Activated CD4-positive, alpha-beta T cell treated with anti-CD3 and anti-CD28 coated beads, Interleukin-2, amount 10 ng/mL, durations not matched to agents 7 days and 5 days (primary cell): Measurements from ENCODE around the gene LIMS1. TPM values are rescaled to one million over a fixed set of nuclear protein-coding genes. Genes with fewer than 3 reads are reported as not detected.
"Not testable (repeated sequence)": the region's sequence is repeated elsewhere in the genome, so short reads cannot be mapped to it uniquely, and the experiment has no call there.

Experiments used
- CTCF ChIA-PET: fragments of 350-600 bp; sonication (Branson Sonifier 250); formaldehyde crosslinking; loops from one replicate; lab custom pipeline; 2021; ENCODE audit warnings: antibody characterized with exemption; lab: Charles Lee
- POLR2A ChIA-PET: fragments of 350-600 bp; sonication (Branson Sonifier 250); formaldehyde crosslinking; loops from one replicate; lab custom pipeline; 2021; ENCODE audit warnings: antibody characterized with exemption; lab: Charles Lee
- DNase-seq: peaks from one replicate; pipeline ENCODE4 v3.0.0-alpha.2; 2020
- H3K27ac Mint-ChIP-seq: one replicate; pipeline ENCODE4 v1.8.0; 2021; ENCODE audit warnings: mild to moderate bottlenecking, moderate library complexity, mixed read lengths
- H3K27me3 Mint-ChIP-seq: one replicate; pipeline ENCODE4 v1.8.0; 2021; ENCODE audit warnings: mixed read lengths
- H3K36me3 Mint-ChIP-seq: one replicate; pipeline ENCODE4 v1.8.0; 2021; ENCODE audit warnings: low read depth, mixed read lengths
- H3K4me1 Mint-ChIP-seq: one replicate; pipeline ENCODE4 v1.8.0; 2021; ENCODE audit warnings: mixed read lengths
- H3K4me3 Mint-ChIP-seq: one replicate; pipeline ENCODE4 v1.8.0; 2021; ENCODE audit warnings: mild to moderate bottlenecking, moderate library complexity, mixed read lengths
- H3K9me3 Mint-ChIP-seq: one replicate; pipeline ENCODE4 v1.8.0; 2021; ENCODE audit warnings: mixed read lengths
- total RNA-seq, 2 experiments: library from RNA; stranded (reverse); gene quantifications; one replicate each; pipeline ENCODE4 v1.2.3, GENCODE V29; 2021

Gene LIMS1
- total RNA-seq, 2 experiments from 2014 or later, result 57.2 to 63.2 TPM

GRCh38 chr2:108651468-108651867, 117.2 kb downstream of the LIMS1 start:
- POLR2A ChIA-PET, H3K9me3 Mint-ChIP-seq, H3K36me3 Mint-ChIP-seq, H3K27me3 Mint-ChIP-seq, CTCF ChIA-PET, H3K4me3 Mint-ChIP-seq, DNase-seq: not testable (repeated sequence)
- Mint-ChIP-seq H3K27ac (peak overlapping the region; percentile 61), H3K4me1 (peaks cover 49% of the 10 kb centered on the region)

DNA sequence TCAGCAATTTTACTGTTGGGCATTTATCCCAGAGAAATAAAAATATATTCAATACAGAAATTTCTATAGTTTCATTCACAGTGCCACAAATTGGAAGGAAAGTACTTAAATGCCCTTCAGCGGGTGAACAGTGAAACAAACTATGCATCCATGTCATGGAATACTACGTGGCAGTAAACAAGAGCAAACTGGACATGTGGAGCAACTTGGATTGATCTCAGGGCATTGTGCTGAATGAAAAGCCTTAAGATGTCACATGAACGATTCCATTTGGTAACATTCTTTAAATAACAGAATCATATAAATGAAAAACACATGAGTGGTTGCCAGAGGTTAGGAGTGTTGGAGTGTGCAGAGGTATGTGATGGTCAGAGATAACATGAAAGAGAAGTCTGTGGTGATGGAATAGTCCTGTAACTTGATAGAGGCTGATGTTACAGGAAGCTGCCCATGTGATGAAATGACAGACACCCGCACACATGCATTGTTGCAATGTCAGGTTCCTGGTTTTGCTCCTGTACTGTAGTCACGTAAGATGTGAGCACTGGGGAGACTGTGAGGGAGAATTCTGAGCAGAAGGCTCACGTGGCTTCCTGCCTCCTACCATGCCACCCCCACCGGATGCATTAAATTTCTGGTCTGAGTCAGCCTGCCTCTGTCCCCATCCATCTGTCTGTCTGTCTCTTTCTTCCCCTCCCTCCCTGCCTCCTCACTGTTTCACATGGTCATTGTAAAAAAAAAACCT, 118.1 kb downstream of the LIMS1 start:
- peak overlapping the region; percentile 91 for H3K27ac Mint-ChIP-seq
- CTCF ChIA-PET, H3K27me3 Mint-ChIP-seq, H3K9me3 Mint-ChIP-seq, POLR2A ChIA-PET, H3K36me3 Mint-ChIP-seq: not testable (repeated sequence)
- peak; percentile 68 for DNase-seq
- H3K4me1 Mint-ChIP-seq, result peaks cover 49% of the 10 kb centered on the region
- H3K4me3 Mint-ChIP-seq, result peak overlapping the region; percentile 60

DNA sequence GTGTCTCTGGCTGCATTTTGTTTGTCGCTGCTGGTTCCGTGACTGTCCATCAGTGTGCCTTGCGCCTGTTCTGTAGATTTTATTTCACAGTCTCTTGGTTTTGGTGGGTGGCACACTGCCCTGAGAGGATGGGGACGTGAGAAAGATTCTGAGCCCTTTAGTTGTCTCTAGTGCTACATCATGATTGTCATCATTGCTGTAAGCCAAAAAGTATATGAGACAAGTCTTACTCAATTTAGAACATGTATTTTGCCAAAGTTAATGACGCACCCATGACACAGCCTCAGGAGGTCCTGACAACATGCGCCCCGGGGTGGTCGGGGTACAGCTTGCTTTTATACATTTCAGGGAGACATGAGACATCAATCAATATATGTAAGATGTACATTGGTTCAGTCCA, 119.2 kb downstream of the LIMS1 start:
- H3K27me3 Mint-ChIP-seq, DNase-seq, CTCF ChIA-PET, POLR2A ChIA-PET, H3K36me3 Mint-ChIP-seq, H3K27ac Mint-ChIP-seq, H3K9me3 Mint-ChIP-seq, H3K4me3 Mint-ChIP-seq: not testable (repeated sequence)
- peaks cover 40% of the 10 kb centered on the region for H3K4me1 Mint-ChIP-seq

- H3K27ac Mint-ChIP-seq, DNase-seq, H3K4me3 Mint-ChIP-seq, H3K36me3 Mint-ChIP-seq, H3K27me3 Mint-ChIP-seq, CTCF ChIA-PET, POLR2A ChIA-PET, H3K9me3 Mint-ChIP-seq: not testable (repeated sequence)
- peaks cover 35% of the 10 kb centered on the region for H3K4me1 Mint-ChIP-seq
These were observed 119.6 kb downstream of the LIMS1 start for GRCh38 chr2:108653849-108654248.

DNA sequence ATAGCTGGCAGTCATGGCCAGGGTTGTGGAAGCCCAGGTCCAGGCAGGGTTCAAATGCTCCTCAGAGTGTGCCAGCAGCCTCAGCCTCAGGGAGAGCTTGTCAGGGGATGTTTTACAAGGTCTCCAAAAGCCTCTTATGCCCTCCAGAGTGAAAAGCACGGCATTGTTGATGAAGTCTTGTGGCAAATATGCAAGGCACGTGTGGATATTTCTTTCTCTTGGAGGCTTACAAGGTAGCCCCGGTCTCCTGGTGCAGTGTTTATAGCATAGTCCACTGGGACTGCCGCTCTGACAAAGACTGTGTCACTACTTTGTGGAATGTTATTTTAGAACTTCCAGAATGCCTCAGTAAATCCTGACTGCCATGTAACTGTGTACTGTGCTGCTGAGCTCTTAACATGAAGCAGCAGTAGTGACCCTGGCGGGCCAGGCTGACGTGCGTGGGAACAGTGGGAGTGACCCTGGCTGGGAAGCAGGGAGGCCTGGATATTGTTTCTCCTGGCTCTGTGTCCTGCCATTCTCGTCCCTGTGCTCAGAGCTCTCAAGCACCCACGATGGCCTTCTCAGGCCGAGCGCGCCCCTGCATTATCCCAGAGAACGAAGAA, 120.4 kb downstream of the LIMS1 start:
- H3K36me3 Mint-ChIP-seq, H3K27ac Mint-ChIP-seq, DNase-seq, H3K27me3 Mint-ChIP-seq, H3K4me3 Mint-ChIP-seq, H3K9me3 Mint-ChIP-seq, CTCF ChIA-PET, POLR2A ChIA-PET: not testable (repeated sequence)
- H3K4me1 Mint-ChIP-seq, result peaks cover 29% of the 10 kb centered on the region

GRCh38 chr2:108655270-108655669, 121.0 kb downstream of the LIMS1 start:
- H3K27me3 Mint-ChIP-seq, POLR2A ChIA-PET, H3K27ac Mint-ChIP-seq, CTCF ChIA-PET, H3K9me3 Mint-ChIP-seq, H3K4me3 Mint-ChIP-seq, DNase-seq, H3K36me3 Mint-ChIP-seq: not testable (repeated sequence)
- H3K4me1 Mint-ChIP-seq, result peaks cover 26% of the 10 kb centered on the region

- POLR2A ChIA-PET, H3K36me3 Mint-ChIP-seq, H3K4me3 Mint-ChIP-seq, H3K27ac Mint-ChIP-seq, DNase-seq, H3K27me3 Mint-ChIP-seq, CTCF ChIA-PET, H3K9me3 Mint-ChIP-seq: not testable (repeated sequence)
- H3K4me1 Mint-ChIP-seq, result peaks cover 17% of the 10 kb centered on the region
These were observed 122.0 kb downstream of the LIMS1 start for GRCh38 chr2:108656282-108656681.

GRCh38 chr2:108657517-108657916, 123.2 kb downstream of the LIMS1 start:
- H3K27ac Mint-ChIP-seq, H3K9me3 Mint-ChIP-seq, H3K36me3 Mint-ChIP-seq, H3K4me3 Mint-ChIP-seq, DNase-seq, POLR2A ChIA-PET, CTCF ChIA-PET, H3K27me3 Mint-ChIP-seq: not testable (repeated sequence)
- peaks cover 17% of the 10 kb centered on the region for H3K4me1 Mint-ChIP-seq

DNA sequence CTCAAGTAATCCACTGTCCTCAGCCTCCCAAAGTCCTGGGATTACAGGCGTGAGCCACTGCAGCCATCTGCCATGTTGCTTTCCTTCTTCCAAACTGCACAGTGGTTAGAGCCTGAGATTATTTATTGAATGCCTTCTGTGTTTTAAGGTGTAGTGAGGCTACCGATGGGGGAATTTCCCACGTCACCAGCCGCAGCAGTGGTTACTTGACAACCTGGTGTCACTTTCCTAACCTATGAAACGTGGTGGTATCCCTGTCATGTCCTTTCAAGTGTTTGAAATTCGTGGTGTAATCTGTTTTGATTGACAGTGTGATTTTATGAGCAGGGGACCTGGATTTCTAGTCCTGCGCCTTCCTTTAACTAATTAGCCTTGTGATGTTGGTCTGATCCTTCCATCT, 124.3 kb downstream of the LIMS1 start:
- H3K9me3 Mint-ChIP-seq, H3K4me3 Mint-ChIP-seq, POLR2A ChIA-PET, CTCF ChIA-PET, H3K27me3 Mint-ChIP-seq, H3K27ac Mint-ChIP-seq, DNase-seq, H3K36me3 Mint-ChIP-seq: not testable (repeated sequence)
- H3K4me1 Mint-ChIP-seq, result peaks cover 15% of the 10 kb centered on the region

DNA sequence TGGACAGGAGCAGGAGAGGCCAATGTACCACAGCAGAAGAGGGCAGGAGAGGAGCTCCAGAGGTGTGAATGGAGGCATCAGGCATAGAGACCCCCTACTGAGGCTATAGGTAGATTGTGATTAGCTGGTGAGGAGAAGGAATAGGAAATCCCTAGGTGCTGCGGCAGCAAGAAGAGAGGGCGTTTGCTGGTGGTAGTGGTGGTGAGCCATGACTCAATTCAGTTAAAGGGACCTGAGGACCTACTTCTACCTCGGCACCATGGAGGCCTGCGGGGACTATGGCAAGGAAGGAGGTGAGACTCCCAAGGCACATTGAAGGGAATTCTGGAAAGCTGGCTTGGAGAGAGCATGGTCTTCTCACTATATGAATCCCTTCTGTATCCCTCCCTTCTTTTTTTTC, 127.2 kb downstream of the LIMS1 start:
- POLR2A ChIA-PET, result not testable (repeated sequence)

GRCh38 chr2:108662207-108662612, 127.9 kb downstream of the LIMS1 start:
- H3K36me3 Mint-ChIP-seq, DNase-seq, H3K27ac Mint-ChIP-seq, POLR2A ChIA-PET, H3K27me3 Mint-ChIP-seq, H3K4me3 Mint-ChIP-seq, H3K9me3 Mint-ChIP-seq: not testable (repeated sequence)
- CTCF ChIA-PET, result interaction anchor here (0.6 kb wide), 1 partner anchor 33 kb away, joined by 3 read pairs; no protein-coding TSS in a partner anchor
- peaks cover 16% of the 10 kb centered on the region for H3K4me1 Mint-ChIP-seq

More for the DNA sequence above, 127.2 kb downstream of the LIMS1 start:
- peak overlapping the region; percentile 13 for H3K27ac Mint-ChIP-seq
- DNase-seq, H3K9me3 Mint-ChIP-seq, H3K4me3 Mint-ChIP-seq, H3K27me3 Mint-ChIP-seq, H3K36me3 Mint-ChIP-seq: not testable (repeated sequence)
- peaks cover 16% of the 10 kb centered on the region for H3K4me1 Mint-ChIP-seq
- CTCF ChIA-PET, result interaction anchor here (0.6 kb wide), 1 partner anchor 34 kb away, joined by 3 read pairs; no protein-coding TSS in a partner anchor

DNA sequence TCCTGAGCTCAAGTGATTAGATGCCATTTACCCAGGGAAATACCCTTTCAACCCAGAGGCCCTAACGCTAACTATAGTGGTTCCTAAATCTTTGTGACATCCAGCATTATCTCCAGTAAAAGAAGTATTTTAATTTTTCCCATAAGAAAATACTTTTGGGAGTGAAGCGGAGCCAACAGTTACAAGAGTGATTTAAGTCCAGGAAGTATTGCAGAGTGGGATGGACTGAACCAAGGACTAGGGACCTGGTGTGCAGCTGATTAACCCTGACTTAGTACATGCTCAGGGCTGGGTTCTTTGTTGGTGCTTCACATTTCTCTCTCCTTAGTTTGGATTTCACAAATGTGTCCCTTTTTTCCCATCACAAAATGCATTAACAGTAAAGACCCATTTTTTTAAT, 129.1 kb downstream of the LIMS1 start:
- CTCF ChIA-PET, result not testable (repeated sequence)

GRCh38 chr2:108664089-108664488, 129.8 kb downstream of the LIMS1 start:
- H3K36me3 Mint-ChIP-seq, H3K9me3 Mint-ChIP-seq, CTCF ChIA-PET, H3K27me3 Mint-ChIP-seq, DNase-seq, H3K27ac Mint-ChIP-seq, POLR2A ChIA-PET, H3K4me3 Mint-ChIP-seq: not testable (repeated sequence)
- H3K4me1 Mint-ChIP-seq, result peaks cover 16% of the 10 kb centered on the region

More for the DNA sequence above, 129.1 kb downstream of the LIMS1 start:
- H3K4me3 Mint-ChIP-seq, POLR2A ChIA-PET, H3K27me3 Mint-ChIP-seq, H3K36me3 Mint-ChIP-seq, H3K9me3 Mint-ChIP-seq, DNase-seq, H3K27ac Mint-ChIP-seq: not testable (repeated sequence)
- peaks cover 16% of the 10 kb centered on the region for H3K4me1 Mint-ChIP-seq
